IPS-NIHi11 (cell line): ENCODE results near the gene FAHD1.

Experiments used
- DNase-seq: peaks from one replicate; pipeline ENCODE4 v3.0.0; 2012; ENCODE audit warnings: mixed read lengths, low spot score

Gene FAHD1

GRCh38 chr16:1826691-1827573 lies at the start of gene FAHD1, which contains the start of gene HAGH:
Gene FAHD1 (plus strand): TSS chr16:1827206. CDS start chr16:1827239, 33 bp downstream.
Gene HAGH (minus strand): TSS chr16:1826825. CDS start chr16:1826787, 38 bp downstream.
- DNase-seq: peak; percentile 100

- no peak for DNase-seq
Observed at GRCh38 chr16:1777375-1778199, 49.4 kb upstream of the FAHD1 start.

DNA sequence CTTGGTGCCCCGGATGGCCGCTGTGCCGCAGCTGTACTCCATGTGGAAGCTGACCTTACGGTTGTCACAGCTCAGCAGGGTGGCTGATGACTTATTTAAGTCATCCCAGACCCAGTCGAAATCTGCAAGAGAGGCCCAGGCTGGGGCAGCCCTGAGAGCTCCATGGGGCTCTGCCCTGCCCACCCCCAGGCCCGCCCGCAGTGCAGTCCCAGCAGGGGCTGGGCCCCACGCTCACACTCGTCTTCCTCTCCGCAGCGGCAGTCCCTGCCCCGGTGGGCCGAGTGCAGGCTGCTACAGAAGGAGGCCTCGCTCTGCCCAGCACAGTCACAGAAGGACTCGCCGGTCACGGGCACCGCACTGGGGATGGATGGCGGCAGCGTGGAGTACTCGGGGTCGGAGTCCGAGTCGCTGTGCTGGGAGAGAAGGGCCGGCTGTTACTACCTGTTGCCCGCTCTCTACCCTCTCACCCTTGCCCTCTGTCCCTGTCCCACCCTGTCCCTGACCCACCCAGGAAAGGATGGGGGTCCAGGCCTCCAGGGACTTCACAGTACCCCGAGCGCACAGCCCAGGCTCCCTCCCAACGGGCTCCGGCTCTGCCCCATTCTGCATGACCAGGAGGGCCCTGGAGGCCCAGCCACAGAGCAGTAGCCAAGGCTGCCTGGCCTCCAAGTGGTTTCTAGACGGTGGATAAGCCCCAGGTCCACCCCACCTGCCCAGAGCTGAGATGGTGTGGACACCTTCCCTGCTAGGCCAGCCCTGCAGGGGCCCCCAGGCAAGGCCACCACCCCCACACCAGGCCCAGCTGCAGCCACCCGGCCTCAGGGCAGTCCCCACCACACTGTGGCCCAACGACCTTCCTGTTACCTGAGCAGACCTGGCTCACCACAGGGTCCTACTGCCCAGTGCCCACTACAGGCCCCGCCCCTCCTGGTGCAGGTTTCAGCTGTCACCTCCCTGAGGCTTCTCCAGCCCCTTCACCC lies 48.5 kb upstream of the FAHD1 start:
- DNase-seq: no peak

DNA sequence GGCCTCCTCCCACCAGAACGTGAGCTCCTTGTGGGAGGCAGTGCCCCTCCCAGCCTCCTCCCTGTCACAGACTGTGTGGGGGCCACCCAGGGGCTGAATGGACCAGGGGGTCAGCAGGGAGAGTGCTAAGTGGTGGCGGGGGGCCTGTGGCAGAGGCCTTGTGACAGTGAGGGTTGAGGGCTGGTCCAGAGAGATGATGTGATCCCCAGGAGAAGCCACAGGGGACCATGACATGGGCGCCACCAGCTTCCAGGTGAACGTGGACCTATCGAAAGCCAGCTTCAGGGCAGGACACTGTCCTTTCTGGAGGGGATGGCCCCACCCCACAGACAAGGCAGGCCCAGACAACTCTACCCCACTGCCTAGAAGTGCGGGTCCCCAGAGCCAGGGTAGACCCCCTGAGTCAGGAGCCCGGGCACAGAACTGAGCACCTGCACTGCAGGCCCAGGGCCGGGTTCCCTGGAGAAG lies 47.7 kb upstream of the FAHD1 start:
- DNase-seq: no peak

- no peak for DNase-seq
Observed at GRCh38 chr16:1779741-1780676, 47.0 kb upstream of the FAHD1 start.

DNA sequence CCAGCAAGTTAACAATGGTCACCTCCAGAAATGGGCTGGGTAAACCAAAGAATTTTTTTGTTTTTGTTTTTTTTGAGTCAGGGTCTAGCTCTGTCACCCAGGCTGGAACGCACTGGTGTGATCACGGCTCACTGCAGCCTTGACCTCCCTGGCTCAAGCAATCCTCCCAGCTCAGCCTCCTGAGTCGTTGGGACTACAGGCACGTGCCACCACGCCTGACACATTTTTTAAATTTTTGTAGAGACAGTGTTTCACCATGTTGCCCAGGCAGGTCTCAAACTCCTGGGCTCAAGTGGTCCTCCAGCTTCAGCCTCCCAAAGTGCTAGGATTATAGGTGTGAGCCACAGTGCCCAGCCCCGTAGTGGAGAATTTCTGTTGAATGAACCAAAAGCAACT lies 46.3 kb upstream of the FAHD1 start:
- no peak for DNase-seq

DNA sequence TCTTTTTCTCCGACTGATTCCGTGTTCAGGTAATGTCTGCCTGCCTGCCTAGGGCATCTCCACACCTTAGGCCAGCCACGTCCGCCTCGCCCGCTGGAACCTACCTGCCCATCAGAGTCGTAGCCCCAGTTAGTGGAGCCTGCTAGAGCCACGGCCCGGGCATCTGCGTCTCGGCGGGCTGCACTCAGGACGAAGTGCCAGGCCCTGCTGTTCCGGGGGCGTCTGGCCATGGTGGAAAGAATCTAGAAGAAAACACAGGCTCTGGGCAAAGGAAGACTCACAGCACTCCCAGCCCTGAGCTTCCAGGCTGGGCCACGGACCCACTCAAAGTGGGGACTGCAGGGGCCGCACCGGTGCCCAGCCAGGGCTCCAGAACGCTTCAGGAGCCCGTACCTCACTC lies 45.8 kb upstream of the FAHD1 start:
- no peak for DNase-seq

- peak; percentile 63 for DNase-seq
Observed at GRCh38 chr16:1781758-1782407, 45.1 kb upstream of the FAHD1 start.

- peak; percentile 97 for DNase-seq
Observed at GRCh38 chr16:1782408-1783264, 44.4 kb upstream of the FAHD1 start, which contains the start of the genes NUBP2 and SPSB3. Gene NUBP2 (plus strand): TSS chr16:1782960. CDS start chr16:1783021, 61 bp downstream. Gene SPSB3 (minus strand): TSS chr16:1782571. CDS start chr16:1781483, 1,088 bp downstream.

- DNase-seq: no peak
Observed at GRCh38 chr16:1784977-1785845, 41.8 kb upstream of the FAHD1 start.

DNA sequence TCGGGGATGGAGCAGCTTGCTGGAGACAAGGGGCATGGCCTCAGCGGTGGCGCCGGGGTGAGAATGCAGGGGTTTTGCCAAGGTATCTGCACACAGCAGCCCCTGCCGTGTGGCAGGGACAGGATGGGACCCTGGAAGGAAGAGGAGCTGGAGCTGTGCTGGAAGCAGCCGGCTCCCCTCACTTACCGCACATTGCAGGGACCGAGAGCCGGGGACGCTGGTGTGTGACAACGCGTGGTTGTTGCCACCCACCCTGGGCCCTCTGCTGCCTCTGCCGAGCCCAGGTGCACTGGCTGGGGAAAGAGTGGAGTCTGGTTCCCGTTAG lies 41.2 kb upstream of the FAHD1 start:
- DNase-seq: no peak

DNA sequence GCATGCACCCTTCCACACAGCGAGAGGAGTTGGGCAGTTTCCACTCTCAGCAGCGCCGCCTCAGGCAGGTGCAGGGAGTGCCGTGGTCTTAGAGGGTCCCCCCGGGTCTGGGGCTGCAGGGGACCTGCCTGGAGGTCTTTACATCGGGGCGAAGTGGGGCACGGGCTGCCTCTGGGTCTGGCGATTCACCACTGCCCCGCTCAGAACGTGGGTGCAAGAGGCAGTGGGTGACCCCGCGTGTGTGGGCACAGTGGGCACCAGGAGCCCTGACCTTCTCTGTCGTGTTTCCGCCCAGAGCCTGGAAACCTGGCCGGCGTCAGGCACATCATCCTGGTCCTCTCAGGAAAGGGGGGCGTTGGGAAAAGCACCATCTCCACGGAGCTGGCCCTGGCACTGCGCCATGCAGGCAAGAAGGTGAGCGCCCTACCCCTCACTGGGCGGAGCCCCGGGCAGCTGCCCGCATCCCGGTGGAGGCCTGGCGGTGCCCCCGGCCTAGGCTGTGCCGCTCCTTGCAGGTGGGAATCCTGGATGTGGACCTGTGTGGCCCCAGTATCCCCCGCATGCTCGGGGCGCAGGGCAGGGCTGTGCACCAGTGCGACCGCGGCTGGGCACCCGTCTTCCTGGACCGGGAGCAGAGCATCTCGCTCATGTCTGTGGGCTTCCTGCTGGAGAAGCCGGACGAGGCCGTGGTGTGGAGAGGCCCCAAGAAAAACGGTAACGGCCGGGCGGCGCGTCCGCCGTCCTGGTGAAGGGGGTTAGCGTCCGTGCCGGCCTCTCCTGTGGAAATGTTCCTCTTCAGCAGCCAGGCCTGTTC lies 40.6 kb upstream of the FAHD1 start:
- DNase-seq: no peak

GRCh38 chr16:1787056-1787321 lies 40.0 kb upstream of the FAHD1 start:
- no peak for DNase-seq

GRCh38 chr16:1787322-1788094 lies 39.5 kb upstream of the FAHD1 start:
- DNase-seq: no peak

DNA sequence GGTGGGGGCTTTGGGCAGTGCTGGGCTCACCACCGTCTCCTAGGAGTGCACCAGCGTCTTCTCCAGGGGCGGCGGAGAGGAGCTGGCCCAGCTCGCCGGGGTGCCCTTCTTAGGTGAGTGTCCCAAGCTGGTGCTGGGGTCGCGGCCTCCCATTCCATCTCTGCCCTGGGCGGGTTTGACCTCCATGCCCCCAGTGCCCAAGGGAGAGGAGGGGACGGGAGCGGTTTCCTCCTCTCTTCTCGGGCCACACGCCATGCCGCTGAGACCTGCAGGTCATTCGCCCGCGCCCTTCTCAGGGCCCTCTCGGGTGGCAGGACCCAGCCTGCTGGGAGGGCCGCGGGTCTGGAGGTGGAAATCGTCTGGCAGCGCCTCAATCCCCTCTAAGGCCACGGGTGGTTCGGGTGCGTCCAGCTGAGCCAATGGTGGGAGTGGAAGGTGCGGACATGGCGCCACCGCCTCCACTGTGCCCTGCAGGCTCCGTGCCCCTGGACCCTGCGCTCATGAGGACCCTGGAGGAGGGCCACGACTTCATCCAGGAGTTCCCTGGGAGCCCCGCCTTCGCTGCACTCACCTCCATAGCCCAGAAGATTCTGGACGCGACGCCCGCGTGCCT lies 38.8 kb upstream of the FAHD1 start:
- DNase-seq: no peak

- DNase-seq: no peak
Observed at GRCh38 chr16:1788708-1789100, 38.3 kb upstream of the FAHD1 start.
